T1000 (cell line): ENCODE results near the gene NANOS3.

Source experiments
- DNase-seq: peaks from one replicate; lab custom pipeline; 2025; ENCODE audit warnings: mixed read lengths; lab: John Stamatoyannopoulos, UW

NANOS3 gene

DNA sequence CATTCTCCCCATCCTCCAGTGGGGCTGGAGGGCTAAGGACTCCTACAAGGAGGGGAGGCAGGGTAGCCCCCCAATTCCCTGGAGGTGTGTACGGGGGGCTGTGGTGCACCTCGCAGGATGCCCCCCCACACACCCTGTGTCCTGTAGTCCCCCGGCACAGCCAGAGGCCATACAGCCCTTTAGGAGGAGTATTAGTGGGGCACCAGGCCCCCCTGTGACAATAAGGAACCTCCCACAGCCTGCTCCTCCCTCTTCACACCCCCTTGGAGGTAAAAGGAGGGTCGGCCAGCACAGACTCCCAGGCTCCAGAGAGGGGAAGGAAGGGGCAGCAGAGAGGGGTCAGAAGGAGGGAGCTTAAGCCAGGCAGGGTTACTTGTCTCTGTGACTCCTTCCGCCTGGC lies at the start of gene NANOS3:
Gene NANOS3, plus strand, starts transcription at position 301 of the 400 bp plus-strand sequence. CDS start 115 bp downstream, outside the sequence.
- no peak for DNase-seq

DNA sequence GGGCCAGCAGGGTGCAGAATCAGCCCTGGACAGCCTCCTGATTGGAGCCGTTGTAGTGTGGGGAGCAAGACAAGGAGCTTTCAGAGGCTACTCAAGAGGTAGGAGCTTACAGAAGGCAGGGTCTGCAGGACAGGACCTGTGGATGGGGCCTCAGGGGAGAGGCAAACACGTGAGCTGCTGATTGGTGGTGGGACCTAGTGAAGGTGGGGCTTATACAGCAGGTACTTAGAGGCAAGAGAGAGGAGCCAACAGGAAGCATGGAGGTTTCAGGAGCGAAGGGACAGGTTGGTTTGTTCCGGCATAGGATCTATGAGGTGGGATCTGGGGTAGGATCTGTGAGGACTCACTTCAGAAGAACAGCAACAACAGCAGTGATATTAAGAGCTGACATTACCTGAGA lies 49.3 kb upstream of the NANOS3 start:
- no peak for DNase-seq

GRCh38 chr19:13830114-13830740 lies 46.7 kb upstream of the NANOS3 start:
- DNase-seq: no peak

DNA sequence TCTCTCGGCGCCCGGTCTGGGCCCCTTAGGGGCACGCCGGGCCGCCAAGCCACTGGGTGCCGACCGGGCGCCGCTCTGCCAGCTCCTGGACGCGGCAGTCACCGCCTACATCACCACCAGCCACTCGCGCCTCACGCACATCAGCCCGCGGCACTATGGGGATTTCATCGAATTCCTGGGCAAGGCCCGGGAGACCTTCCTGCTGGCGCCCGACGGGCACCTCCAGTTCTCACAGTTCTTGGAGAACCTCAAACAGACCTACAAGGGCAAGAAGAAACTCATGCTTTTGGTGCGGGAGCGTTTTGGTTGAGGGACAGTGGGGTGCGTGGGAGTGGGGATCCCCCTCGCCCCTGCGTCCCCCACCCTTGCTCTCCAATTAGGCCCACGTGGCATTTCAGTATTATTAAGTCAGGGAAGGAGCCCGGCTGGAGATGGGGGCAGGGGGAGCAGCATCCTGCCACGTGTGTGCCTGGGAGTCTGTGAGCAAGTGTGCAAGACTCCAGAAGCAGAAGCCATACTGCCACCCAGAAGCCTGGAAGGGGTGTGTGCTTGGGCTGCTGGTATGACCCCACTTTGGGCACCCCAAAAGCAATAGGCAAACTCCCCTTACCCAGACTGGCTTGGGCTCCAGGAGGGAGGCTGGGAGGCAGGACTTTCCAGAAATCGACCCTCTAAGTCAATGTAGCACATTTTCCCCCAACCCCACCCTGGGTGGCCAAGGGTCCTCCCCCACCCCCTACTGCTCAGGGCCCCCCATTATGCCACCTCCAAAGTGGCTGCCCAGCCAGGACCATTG lies 46.0 kb upstream of the NANOS3 start:
- DNase-seq: no peak

DNA sequence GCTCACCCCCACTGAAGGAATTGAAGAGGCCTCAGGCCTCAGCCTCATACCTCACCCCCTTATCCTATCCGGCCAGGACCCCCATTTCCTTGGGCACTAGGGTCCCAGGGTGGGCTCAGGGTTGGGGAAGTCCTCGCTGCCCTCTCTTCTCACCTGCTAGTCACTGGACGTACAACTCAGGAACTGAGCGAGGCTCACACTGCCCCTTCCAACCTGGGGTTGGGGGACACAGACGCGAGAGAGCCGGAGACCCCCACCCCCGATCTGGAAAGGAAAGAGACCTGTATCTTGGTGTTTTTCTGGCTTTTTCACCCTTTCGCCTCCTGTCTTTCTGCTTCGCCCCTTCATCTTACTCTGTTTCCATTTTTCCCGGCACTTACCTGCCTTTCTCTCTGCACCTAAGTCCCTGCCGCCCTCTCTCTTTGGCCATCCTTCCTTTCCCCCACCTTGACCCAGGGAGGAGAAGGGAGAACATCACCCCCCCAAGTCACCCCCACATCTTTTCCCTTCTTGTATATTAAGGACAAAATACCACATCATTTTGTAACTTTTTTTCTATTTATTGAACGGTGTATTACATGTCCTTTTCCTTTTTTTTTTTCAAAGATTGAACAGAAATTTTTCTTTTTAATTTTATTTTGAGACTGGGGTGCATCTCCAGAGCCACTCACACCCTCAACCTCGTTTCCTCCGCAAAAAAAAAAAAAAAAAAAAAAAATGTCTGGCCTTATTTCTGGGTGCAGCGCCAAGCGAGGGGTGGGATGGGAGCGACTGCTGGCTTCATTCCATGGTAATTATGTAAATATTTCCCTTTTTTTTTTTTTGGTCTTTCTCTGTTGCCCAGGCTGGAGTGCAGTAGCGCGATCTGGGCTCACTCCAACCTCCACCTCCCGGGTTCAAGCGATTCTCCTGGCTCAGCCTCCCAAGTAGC lies 45.1 kb upstream of the NANOS3 start:
- no peak for DNase-seq

- DNase-seq: peak; percentile 83
Observed at GRCh38 chr19:13833330-13834243, 43.3 kb upstream of the NANOS3 start.

DNA sequence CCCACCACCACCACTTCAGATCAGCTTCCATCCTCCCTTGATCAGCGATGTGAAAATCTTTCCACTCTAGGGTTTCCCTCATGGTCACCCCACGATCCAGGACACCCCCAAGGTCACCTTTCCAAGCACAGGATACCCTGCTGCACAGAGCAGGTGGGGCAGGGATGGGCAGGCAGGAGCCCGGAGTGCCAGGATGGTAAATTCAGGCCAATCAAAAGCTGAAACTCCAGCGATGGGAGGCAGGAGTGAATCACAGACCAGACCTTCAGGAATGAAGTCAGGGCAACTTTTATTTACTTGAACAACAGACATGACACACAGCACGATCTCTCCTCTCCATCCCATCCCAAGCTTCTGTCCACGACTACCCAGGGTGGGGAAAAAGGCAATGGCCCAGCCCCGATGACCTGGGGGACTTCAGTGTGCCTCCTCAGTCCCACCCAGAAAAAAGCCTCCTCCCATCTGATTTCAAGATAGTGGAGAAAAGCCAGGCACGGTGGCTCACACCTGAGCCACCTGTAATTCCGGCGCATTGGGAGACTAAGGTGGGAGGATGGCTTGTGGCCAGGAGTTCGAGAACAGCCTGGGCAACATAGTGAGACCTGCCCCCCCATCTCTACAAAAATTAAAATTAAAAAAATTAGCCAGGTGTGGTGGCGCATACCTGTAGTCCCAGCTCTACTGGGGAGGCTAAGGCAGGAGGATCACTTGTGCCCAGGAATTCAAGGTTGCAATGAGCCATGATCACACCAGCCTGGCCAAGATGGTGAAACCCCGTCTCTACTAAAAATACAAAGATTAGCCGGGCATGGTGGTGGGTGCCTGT lies 42.5 kb upstream of the NANOS3 start:
- DNase-seq: no peak

DNA sequence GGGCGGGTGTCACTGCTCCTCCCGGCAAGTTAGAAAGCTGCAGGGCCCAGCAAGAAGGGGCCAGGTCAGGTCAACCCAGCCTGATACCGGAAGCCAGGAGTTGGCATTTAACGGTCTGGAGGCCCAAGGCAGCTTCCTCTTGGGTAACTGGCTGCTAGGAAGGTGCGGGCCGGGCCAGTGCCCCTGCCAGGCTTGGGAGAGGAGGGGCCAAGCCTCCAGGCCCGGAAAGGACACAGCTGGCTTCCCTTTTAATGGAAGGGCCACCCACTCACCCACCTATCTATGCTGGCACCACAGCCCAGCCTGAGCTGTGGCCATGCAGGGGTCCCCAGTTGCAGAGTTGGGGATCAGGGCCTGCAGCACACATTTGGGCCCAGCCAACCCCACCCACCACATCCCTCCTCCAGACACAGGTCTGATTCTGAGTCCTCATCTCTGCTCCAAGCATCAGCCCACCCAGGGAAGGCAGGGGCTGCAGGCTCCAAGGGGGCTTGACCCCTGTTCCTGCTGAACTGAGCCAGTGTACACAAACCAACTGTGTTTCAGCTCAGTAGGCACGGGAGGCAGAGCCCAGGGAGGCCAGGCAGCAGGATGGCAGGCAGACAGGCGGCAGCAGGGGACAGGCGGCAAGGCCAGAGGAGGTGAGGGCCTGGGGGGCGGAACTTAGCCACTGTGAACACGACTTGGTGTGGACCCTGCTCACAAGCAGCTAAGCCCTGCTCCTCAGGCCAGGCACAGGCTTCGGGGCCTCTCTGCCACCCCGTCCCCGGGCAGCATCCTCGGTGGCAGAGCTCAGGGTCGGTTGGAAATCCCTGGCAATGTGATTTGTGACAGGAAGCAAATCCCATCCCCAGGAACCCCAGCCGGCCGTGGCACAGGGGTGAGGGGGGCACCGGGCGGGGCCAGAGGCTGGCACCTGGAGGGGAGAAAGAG lies 40.9 kb upstream of the NANOS3 start:
- DNase-seq: no peak

GRCh38 chr19:13838435-13839129 lies 38.4 kb upstream of the NANOS3 start:
- DNase-seq: no peak

- peak; percentile 71 for DNase-seq
Observed at GRCh38 chr19:13839130-13839937, 37.6 kb upstream of the NANOS3 start.

- DNase-seq: peak; percentile 66
Observed at GRCh38 chr19:13839938-13840304, 37.0 kb upstream of the NANOS3 start.

DNA sequence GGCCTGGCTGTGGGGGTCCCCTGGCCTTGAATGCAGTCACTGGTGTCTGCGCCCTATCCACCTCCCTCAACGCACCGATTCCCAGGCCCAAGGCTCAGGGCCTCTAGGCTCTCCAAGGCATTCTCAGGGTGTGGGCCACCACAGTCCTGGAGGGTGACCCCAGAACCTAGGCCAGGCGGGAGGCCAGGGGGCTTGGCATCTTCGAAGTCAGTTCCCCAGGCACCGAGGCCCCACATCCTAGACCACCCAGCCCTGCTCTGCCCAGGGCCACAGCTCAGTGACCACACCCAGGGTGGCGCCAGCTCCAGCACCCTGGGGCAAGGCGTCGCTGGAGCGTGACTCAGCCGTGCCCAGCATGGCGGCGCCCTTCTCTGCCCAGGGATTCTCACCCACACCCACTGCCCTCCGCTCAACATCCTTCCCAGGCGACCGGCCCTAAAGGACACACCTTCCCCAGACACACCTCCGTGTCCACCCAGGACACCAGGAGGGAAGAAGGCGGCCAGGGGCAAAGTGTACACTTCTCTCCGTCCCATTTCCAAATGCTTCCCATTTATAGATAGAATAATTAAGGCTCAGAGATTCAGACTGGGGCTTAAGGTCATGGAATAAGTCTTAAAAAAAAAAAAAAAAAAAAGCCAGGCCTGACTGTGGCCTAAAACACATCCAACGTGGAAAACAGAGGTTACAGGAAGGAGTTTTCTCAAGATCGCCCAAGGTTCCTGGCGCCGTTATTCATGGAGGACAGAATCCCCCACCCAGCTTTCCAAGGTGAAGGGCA lies 36.4 kb upstream of the NANOS3 start:
- peak; percentile 67 for DNase-seq

DNA sequence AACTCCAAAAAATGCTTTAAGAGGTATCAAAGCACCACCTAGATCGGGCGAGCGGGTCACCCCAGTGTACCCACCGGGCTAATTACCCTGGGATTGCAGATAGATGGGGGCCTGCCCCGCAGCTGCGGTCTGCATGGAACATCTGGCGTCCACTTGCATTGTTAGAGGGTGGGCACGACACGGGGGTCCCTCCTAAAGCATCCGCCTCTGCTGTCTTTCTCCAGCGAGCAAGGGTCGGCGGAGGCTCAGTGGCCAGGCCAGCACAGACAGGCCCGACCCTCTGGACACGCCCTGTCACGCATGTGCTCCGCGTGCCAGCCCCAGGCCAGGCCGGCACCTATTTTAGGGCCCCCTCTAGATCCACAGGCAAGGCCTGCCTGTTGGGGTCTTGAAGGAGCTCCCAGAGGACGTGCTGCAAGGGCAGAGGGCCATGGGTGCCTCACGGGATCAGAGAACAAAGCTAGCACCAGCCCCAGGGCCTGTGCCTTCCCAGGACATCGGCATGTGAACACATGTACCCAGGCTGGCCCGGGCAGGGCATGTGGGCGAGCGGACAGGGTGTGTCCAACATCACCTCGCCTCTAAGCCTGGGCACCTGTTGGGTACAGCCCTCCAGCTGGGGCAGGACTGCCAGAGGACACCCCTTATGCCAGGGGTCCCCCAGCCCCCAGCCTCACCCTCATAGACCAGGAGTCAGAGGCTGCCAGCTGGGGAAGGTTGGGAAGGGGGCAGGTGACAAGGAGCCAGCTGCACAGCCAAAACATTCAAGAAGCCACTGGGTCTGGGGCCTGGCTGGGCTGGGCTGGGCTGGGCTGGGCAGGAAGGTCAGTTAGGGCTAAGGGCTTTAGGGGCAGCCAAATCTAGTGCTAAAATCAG lies 35.6 kb upstream of the NANOS3 start:
- no peak for DNase-seq

GRCh38 chr19:13841962-13842290 lies 35.0 kb upstream of the NANOS3 start:
- DNase-seq: no peak

DNA sequence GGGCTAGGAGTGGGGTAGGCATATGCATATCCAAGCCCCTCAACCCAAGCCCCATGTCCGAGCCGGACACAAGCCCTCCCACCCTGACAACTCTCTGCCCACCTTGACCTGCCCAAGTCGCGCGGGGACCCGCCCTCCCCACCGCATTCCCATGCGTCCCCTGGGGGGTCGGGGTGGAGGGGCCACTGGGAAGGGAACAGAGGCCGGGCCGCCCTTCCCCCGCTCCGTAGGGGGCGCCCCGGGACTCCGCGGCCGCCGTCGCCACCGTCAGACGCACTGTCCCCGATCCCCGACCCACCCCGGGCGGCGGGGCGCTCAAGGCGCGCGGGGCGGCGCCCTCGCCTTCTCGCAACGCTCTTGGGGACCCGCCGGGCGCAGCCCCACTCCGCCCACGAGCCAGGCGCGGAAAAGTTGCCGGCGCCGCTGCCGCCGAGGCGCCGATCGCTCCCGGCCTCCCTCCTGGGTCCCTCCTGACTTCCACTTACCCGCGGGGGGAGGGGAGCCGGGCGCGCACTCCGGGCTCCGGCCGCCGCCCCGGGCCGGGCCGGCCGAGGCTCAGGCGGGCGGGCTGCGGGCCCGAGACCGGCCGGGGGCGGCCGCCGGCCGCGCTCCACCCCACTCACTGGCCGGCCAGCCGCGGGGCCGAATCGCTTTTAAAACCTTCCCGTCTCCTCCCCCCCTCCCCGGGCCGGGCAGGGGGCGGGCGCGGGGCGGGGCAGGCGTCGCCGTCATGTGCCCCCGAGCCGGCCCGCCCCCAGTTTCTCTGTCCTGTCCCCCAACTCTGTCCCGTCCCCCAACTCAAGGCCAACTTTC lies 34.4 kb upstream of the NANOS3 start:
- DNase-seq: peak; percentile 63
